NOMO-1 treated with dmso at 0.1 percent for 144 hours (cell line): ENCODE results near the gene AQP4.

Experiments used
- DNase-seq: peaks from one replicate; lab custom pipeline; 2025; ENCODE audit not compliant: unreplicated experiment; lab: John Stamatoyannopoulos, UW

The AQP4 gene, protein sequence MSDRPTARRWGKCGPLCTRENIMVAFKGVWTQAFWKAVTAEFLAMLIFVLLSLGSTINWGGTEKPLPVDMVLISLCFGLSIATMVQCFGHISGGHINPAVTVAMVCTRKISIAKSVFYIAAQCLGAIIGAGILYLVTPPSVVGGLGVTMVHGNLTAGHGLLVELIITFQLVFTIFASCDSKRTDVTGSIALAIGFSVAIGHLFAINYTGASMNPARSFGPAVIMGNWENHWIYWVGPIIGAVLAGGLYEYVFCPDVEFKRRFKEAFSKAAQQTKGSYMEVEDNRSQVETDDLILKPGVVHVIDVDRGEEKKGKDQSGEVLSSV

DNA sequence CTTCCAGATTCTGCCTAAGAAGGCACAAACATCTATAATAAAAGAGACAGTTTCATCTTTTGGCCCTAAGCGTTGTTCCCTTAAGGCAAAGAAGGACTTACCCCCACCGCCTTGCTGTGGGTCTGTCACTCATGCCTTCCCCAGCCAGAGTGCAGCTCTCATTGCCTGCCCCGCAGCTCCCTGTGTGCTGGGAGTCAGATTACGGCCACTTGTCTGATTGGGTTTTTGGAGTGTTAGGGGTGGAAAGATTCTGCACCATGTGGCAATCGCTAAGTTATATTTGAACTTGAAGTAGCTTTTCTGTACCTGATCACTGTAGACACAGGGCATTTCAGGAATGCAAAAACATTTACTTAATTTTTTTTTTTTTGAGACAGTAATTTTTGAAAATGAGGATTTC, at the start of gene AQP4:
AQP4 (minus strand) TSS at position 151 of the 400 bp plus-strand sequence; CDS start at position 133, 18 bp downstream.
- no peak for DNase-seq

DNA sequence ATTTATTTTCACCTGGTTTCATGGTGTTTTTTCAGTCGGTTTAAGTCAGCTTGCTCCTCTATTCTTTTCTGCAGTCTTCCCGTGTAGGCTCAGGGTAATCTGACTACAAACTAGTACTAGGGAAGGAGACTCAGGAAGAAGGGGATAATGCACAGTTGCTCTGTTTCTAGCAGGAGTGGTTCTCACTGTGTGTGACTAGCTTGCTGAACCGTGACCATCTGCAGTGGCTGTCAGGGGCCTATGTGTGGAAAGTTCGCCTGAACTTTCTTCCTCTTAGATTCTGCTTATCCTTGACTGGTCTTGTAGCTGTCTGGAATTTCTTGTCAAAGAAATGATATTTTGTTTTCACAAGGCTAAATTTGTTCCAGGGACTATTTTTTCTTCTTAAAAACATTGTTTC, 46.3 kb upstream of the AQP4 start:
- no peak for DNase-seq

DNA sequence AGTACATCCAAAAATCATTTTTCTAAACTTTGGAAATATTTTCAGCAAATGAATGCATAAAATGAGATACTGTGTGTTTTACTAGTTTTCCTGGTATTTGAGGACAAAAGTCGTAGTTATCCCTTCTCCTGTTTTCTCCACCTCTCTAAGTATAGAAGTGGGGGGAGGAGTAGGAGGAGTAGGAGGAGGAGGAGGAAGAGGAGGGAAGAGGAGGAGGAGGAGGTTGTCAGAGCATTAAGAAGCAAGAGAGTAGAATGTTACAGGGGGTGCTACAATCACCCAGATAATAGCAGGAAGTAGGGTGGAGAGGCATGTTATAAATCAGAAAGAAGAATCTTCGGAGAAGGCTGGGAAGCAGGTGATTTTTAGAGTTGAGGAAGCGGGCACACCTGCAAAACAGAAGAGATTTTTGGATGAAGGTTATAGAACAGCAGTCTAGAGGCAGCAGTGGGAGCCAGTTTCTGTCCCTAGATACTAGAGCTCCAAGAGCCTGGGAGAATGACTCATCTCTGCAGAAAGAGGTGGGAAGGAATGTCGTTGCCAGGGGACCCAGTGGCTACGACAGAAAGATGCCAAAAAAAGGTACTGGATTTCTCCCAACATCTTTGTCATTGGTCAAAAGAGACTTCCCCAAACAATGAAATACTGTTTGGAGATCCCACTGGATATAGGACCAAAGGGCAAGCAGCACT, 44.2 kb upstream of the AQP4 start:
- no peak for DNase-seq

DNA sequence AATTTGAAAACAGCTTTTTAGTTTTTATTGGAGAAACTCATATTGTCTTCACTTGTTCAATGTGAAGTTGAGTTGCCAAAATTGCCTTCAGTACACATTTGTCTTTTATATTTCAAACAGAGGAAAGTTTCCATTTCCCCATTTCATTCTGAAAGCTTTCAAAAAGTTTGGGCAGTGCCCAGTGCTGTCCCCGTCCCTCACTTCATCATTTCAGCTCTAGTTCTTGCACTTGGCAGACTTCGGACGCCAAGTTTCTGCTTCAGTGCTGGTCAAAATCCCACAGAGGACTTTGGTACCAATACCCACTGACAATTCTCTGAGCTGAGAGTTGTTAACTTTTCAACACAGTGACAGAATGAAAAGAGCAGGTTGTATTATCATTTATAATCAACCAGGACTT, 43.4 kb upstream of the AQP4 start:
- no peak for DNase-seq

DNA sequence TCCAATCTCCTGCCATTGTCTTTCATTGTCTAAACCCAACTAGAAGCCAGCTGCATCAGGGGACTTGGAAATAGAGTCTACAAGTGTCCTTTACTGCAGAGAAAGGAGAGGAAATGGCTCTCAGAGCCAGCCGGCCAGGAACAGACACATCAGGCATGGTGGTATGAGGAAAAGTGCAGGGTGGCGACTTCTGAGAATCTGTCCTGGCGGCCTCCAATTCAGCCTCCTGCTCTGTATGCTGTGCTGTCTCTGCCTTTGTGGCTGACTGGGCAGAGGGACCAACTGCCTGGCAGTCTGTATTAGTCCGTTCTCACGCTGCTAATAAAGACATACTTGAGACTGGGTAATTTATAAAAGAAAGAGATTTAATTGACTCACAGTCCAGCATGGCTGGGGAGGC, 36.8 kb upstream of the AQP4 start:
- no peak for DNase-seq

DNA sequence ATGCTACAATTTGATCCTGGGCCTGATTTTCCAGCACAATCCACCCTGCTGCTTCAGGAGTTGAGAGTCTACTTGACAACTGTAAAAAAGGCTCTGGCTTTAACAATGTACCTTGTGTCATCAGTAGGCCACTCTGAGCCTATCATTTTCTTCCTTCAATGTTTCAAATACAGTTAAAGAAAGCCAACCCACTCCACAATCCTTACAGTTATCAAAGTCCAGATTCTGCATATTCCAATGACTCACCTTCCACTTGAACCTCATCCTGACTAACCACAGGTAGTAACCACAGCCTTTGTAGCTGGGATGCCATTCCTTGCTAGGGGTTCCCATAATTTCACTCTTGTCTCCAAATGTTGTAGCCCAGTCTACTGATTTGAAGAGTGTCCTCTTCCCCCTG, 35.5 kb upstream of the AQP4 start:
- no peak for DNase-seq

DNA sequence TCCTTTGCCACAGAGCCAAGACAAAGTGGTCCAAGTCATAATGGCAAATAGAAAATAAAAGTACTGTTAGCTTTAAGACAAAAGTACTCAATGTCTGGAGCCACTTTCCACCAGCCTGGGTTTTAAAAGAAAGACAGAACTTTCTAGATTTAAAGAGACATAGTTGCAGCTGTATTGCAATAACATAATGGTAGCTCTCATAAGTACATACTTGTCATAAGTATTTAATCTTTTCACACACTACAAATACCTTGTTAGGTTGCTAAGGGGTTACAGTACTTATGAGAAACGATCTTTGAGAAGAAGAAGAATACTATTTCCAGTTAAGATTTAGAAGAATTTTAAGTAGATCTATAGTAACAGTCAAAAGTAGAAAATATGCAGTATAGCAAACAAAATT, 28.9 kb upstream of the AQP4 start:
- DNase-seq, result no peak

DNA sequence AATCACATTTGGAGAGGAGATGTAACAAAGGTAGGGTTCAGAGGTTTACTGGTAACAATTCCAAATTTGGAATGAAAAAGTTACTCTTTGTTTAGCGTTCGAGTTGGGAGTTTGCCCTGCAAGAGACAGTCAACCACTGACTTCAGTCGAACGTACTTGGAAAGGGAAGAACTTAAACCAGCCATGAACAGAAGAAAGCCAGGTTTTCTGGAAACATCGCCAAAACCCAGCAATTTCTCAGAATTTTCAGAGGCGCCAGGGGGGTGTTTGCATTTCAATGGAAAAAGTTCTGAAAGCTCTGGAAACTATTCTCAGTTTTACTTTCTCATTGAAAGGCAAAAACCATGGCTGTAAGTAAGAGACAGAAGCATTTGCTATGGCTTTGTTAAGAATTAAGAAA, 28.5 kb upstream of the AQP4 start:
- no peak for DNase-seq

DNA sequence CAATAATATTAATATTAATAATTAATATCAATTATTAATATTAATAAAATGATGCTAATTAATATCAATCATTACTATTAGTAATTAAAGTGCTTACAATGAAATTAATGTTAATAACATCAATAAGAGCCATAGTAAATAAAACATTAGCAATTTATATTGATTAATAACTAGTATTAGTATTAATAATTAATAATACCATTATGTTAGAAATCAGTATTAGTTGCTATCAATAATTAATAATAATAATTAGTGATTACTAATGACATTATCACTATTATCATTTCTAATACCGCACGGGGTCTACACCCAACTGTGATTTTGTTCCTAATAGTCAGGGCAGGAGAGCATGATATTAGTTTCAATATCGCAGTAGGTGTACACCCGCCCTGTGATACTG, 22.8 kb upstream of the AQP4 start:
- DNase-seq, result no peak

DNA sequence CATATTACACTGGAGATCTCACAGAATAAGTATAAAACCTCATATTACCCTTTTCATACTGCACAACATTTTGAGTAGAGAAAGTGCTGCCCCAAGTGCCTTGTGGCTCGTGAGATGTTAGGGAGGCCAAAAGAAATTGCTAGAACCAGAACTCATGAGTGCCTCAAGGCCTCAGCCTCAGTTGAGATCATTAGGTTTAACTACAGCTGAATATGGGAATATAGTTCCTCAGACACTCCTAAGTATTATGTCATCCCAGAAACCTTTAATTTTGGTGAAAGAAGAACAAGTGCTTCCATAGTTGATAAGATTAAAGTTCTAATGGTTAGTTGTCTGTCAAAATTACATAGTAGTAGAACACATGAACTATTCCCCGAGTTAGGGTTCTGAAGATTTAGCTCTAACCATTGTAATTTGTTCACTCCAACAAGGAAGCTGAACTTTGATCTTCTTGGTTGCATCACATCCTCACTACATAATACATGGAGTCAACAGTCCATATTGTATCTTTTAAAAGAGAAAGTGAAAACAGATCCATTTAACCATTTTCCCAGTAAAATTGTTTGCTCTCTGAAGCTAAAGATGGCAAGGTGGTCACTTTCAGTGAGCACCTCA, 9.6 kb upstream of the AQP4 start:
- peak; percentile 23 for DNase-seq

DNA sequence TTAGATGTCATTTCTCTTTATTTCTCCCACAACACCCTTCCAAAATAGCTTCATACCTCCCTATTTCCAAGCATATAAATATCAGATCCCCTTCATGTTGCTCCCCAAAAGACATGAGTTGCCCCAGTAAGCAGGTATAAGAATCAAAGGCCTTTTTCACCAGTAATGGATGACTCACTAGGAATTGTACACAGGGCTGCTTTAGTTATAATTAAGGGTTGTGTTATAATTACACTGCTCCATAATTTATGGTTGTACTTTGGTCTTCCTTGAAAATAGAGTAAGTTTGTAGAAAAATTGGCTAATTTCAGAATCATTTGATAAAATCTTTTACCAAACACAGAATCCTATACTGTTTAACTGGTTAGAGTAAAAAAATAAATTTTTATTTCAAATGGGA, 8.8 kb upstream of the AQP4 start:
- no peak for DNase-seq

DNA sequence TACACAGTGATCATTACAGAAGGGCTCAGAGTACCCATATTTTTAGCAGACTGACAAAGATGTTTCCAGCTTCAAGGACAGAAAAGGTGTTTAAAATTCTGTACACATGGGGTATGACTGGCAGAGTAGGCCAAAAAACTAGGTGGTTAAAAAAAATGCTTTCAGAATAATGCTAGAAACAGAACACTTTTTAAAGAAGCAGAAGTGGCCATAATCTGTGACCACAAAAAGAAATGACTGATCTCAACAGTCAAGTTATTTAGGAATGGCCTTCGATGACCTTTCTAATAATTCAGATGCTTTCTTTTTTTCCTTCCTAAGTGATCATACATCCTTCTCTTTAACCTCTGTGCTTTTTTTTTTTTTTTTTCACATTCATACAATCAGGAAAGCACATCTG, 4.1 kb upstream of the AQP4 start:
- DNase-seq, result peak; percentile 29

DNA sequence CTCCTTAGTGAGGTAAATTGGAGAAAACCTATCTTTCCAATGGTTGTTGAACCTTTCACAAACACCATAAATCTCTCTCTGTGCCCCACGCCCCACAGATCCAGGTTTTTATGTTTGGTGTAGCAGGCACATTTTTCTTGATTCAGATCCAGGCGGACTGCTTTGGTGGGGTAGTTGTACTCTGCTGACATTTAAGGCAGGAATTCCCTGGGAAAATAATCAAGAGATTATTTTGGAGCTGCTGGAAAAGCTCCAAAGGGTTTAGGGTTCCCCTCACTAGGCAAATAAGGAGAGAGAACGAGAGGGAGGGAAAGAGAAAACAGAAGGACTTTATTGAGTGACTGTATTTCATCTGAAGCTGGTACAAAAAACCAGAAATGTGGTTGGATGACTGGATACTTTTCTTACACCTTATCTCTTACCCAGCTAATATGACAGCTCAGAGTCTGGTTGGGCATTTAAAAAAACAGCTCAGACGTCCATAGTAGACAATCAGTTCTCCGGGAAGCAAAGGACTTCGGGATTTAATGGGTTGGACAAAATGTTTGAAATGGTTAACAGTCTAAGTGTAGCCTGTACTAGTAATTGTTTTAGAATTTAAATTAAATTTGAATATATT, 3.6 kb upstream of the AQP4 start:
- DNase-seq, result no peak

DNA sequence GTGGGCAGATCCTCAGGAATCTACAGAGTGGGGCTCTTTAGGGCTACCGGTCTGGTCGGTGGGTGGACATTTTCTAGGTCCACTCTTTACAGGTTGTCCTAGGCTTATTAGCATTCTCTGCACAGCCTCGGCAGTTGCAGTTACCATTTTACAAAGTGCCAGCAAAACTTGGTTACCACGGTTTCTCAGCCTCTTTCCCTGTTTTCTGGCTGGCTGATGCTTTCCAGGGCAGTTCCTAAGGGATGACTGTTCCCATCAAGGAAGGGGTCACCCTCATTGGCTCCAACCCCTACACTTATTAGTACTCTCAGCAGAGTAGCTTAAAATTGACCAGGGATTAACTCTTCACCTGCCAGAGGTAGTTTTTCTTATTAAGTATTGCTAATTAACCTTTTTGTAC, 2.0 kb upstream of the AQP4 start:
- no peak for DNase-seq

DNA sequence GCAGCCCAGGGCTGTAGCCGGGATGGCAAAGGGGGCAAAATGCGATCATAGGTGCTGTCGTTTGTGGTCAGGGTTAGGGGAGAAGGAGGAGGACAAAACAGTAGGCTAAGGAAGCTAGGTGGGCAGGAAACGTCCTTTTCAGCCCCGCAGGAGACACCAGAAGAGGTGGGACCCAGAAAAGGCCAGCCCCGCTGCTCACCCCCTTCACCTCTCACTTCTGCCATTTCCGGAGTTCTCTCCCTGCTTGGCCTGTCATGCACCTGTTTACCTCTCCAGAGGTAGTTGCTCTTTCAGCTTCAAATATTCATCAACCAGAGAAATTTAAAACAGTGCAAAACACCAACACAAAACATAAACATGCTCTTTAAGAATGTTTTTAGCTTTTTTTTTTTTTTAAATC, 849 bp downstream of the AQP4 start:
- DNase-seq, result no peak

DNA sequence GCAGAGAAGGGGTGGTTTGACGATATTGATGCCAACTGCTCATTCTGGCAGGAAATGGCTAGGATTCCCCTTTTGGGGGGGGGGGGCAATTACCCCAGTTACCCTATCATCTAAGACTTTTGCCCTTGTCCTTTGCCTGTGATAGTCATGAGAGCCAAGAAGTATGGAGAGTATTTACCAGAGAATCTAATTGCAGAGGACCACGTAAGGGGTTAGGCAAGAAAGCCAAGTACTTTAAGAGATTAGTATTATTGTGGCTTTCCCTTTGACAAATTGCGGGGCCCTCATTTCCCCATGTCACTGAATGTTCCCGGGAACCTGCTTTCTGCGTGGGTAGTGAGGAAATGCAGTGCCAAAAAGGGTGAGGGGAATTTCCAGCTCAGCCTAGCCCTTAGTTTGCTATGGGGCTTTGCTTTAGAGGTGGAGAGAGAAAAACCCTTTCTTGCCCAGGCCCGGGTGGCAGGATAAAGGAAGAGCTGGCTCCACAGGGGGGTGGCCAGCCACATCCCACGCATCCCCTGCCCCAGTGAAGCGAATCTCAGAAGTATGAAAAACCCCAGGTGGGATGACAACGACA, 1.5 kb downstream of the AQP4 start:
- no peak for DNase-seq

DNA sequence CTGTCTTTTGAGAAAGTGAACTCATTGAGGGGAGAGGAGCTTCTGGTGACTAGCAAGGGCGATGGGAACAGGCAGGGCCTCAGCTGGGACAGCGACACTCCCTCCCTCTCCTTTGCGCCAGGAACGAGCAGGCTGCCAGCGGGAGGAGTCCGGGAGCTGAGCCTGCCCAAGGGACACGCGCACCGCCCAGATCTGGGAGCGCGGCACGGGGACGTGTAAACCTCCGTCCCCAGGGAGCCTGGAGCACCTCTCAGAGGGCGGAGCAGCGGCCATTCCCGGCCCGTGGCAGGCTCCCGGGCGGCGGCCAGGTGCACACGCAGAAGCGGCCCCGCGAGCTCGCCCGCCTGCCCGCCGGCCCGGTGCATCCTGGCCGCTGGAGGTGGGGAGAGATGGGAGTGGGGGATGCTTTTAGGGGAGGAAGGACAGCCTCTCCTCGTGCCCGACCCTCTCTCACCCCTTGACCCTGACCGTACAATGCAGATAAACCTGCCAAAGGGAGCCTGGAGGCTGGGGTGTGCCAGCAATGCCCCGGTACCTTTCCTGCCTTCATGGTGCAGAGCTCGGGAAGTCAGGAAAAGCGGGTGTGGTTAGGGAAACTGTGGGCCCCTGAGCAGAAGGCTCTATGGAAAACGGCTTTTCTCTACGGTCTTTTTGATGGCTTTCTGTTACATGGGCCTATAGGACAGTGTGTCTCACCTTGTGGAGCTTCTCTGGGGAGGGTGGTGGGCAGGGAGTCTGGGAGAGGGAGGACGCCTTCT, 2.2 kb downstream of the AQP4 start:
- no peak for DNase-seq

DNA sequence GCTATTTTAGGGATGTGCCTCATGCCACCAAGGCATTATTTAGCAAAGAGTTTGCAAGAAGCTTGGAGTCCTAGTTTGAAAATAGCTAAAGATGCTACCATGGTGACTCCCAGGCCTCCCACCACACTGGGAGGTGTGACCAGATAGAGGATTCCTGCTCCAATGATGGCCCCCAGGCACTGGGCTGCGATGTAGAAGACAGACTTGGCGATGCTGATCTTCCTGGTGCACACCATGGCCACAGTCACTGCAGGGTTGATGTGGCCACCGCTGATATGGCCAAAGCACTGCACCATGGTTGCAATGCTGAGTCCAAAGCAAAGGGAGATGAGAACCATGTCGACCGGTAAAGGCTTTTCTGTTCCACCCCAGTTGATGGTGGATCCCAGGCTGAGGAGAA, 3.4 kb downstream of the AQP4 start:
- no peak for DNase-seq

DNA sequence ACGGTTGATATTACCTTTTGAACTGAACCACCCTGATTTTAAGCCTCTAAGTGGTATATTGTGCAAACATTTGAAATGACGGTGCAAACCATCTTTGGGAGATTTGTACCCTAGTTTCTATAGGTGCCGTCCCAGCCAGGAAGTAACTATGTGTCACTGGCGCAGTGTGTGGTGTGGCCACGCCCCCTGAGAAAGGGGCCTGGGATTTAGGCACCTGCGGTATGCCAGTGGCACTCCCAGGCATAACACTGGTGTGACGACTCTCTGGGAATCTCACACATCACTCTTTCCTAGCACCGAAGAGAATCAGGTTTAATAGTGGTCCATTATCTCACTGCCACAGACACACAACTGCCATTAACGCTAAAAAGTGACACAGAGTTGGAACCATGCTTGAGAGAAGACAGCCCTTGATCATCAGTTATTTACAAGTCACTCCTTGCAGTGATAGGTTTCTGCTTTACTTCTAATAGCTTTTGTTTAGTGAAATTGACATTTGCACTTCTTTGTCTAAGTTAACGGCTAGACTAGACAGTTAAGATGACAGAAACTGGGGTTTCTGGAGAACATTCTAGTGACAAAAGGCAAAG, 11.1 kb downstream of the AQP4 start:
- no peak for DNase-seq

DNA sequence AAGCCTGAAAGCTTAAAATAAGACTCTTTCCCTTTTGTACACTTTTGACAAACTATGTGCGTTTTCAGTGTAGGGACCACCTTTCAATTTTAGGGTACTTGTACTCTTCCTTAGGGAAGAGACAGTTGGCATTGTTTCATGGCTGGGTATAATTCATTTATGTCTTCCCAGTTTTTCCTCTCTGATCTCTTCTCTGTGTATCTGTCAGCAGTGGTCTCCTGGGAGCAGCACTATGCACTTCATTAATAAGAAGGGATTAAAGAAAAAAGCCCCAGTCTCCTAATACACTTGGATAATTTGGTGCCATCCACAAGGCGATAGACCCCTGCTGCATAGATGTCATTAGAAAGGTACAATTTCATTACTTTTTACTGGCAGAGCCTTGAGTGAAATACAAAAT, 12.1 kb downstream of the AQP4 start:
- DNase-seq, result no peak

DNA sequence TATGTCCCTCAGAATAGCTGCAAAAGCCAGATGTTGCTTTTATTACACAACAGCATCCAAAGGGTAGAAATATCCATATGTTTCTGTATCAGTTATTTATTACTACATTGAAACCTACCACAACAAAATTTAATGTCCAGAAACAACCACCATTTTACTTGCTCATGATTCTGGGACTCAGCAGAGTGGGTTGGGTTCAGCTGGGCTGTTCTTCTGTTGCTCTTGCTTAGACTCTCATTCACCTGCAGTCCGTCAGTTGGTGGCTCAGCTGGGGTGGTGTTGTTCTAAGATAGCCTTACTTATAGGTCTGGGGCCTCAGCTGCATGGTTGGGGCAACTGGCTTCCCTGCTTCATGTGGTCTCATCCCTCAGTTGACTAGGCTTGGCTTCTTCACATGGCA, 21.7 kb downstream of the AQP4 start:
- DNase-seq, result no peak
